GM21737 (cell line): ENCODE measurements around the gene GSN.

Experiments
- ATAC-seq: cut with Tn5 transposase; IDR thresholded peaks from one replicate; pipeline ENCODE4 v1.9.1; 2021; ENCODE audit warnings: mild to moderate bottlenecking, moderate library complexity; ENCODE audit not compliant: unreplicated experiment

Gene GSN

GRCh38 chr9:121242959-121243346 is 25.0 kb upstream of the GSN start:
- no peak for ATAC-seq

GRCh38 chr9:121246821-121247561 is 21.0 kb upstream of the GSN start:
- ATAC-seq = no peak

DNA sequence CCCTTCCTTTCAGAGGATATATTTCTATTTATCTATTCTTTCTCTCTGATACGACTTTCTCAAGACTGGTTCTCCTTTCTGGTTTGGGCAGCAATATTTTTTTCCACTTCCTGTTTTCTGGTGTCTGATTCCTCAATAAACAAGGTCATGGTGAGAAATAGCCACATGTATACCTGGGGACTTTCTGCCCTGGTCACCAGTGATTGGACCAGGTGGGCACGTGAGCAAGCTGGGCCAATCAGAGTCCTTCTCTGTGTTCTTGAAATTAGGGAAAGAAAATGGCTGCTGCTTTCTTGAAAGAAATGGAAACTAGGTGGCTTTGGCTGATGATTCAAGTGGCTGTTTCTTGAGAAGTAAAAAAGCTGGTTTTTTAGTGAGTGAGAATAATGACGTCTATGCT is 18.4 kb upstream of the GSN start:
- no peak for ATAC-seq

DNA sequence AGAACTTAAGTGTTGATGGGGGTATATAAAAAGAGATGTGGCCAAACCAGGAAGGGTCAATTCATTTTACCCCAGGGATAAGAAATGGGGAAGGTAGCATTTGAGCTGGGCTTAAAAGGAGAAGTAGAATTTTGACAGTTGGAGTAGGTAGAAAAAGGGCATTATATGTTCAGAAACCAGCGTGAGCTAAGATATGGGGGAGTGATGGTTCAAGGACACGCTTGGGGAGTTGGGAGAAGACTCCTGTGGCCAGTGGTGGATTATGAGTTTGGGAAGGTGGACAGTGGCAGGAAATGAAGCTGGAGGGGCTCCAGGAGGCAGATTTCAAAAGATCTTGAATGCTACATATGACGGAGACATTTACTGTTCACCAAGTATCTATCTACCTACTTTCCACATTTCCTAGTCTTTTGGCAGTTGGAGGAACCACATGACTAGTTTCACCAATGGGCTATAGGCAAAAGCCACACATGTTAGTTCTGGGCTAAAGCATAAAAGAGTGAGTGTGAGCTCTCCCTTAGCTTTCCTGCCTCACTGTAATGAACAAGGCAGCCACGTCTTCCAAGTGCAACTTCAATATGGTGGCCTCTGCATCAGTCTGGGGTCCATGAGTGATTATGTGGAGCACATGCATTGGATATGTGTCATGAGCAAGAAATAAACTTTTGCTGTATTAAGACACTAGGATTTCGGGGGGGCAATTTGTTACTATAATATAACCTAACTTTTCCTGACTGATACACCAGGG is 15.7 kb upstream of the GSN start:
- no peak for ATAC-seq

DNA sequence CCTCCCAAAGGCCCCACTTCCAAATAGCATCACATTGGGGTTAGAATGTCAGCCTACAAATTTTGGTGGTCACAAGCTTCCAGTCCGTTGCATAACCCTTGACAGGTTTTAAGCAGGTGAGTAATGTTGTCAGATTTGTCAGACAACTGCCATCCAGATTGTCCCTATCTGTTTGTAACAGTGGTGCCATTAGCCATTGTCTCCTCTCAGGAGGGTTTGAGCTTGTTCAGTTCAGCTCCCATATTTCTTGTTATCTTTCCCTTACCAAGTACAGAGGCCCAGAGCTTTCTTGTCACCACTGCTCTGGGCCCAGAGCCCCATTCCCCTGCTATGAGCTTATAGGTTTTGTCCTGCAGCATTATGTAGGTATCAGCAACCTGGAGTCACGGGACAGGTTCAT is 14.8 kb upstream of the GSN start:
- no peak for ATAC-seq

- ATAC-seq = no peak
These were observed 14.0 kb upstream of the GSN start for GRCh38 chr9:121253821-121254501.

DNA sequence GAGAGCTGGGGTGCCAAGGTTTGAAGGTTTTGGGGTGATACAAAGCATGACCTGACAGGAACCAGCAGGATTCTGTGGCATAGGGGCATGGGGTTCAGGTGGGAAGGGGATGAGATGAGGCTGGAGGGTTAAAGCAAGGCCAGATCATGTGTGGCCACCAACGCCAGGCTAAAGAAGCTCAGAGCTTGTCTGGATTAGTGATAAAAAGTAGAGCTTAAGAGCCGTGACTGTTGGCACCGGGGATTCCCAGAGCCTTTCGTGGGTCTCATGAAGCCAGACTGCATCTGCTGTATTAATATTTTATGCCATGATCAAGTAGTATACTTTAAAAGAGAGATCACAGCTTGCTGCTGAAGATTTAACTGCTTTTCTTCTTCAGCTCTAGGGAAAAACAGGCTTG is 8.5 kb upstream of the GSN start:
- no peak for ATAC-seq

- no peak for ATAC-seq
These were observed 8.0 kb upstream of the GSN start for GRCh38 chr9:121259935-121260334.

DNA sequence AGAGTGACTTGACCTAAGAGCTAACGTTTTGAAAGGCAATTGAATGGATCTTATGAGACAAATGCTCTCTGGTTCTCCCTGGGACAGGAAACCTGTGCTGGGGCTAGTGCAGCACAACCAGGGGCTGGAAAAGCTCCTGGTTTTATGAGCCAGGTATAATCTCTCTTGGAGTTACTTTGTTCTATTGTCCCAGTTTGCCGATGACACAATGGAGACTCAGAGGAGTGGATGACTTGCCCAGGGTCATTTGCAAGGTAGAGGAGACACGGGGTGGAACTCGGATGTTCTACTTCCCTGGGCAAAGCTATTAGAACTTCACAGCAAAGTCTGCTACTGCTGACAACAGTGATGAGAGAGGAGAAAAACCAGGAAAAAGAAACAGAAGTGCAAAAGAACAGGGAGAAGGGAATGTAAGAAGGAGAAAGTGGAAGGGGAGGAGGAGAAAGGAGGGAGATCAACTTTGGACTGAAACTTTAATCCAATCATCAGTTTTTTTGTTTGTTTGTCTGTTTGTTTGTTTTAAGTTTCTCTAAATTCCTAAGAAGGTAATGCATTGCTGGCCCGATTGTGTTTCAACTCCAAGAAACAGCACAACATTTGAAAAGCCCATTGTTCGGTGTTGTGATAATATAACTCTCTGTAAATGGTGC is 7.4 kb upstream of the GSN start:
- no peak for ATAC-seq

DNA sequence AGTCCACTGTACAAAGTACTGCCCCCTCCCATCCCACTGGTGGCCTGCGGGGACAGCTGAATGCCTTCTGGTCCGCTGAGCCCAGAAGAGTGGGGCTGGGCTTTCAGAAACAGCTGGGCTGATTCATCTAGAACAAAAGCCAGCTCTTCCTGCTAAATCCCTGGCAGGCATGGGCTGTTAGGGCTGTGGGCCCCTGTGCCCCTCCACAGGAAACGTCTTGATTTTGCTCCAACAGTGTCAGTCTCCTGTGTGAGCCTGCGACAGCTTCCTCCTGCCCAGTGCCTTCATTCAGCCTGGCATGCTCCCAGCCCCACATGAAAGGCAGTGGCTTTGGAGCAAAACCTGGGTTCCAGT is 6.9 kb upstream of the GSN start:
- ATAC-seq = no peak

- no peak for ATAC-seq
These were observed 6.2 kb upstream of the GSN start for GRCh38 chr9:121261755-121262154.

- ATAC-seq = no peak
These were observed 5.5 kb upstream of the GSN start for GRCh38 chr9:121262423-121262822.

DNA sequence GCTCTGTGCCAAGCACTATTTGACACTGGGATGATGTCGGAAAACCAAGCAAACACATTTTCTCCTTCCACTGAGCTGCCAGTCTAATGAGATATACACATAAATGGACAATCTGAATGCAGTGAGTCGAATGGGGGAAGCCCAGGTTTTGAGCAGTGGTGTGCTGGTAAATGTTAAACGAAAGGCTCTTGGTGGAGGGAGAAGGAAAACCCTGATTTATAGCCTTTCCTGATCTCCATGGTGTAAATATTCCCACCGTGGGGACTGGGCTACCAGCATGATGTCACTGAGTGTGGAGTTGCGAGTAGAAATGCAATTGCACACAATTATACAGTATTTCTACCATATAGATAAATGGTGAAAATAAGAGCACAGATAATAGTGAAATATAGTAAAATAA is 5.0 kb upstream of the GSN start:
- no peak for ATAC-seq

DNA sequence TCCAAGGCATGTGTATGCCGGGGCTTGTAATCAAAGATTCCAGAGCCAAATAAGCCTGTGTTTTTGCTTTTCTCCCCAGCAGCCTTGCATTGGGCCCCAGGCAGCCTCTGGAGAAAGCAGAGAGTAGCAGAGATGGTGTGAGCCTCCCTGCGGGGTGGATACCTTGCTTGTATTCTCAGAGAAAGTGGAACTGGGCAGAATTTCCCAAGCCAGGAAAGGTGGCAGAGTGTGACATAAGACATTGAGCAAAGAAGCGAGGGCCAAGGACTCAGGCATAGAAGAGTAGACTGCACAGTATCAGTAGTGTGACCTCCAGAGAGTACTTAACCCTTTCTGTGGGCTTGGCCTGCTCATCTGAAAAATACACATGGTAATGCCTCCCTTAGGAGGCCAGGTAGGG is 1.6 kb upstream of the GSN start:
- no peak for ATAC-seq

DNA sequence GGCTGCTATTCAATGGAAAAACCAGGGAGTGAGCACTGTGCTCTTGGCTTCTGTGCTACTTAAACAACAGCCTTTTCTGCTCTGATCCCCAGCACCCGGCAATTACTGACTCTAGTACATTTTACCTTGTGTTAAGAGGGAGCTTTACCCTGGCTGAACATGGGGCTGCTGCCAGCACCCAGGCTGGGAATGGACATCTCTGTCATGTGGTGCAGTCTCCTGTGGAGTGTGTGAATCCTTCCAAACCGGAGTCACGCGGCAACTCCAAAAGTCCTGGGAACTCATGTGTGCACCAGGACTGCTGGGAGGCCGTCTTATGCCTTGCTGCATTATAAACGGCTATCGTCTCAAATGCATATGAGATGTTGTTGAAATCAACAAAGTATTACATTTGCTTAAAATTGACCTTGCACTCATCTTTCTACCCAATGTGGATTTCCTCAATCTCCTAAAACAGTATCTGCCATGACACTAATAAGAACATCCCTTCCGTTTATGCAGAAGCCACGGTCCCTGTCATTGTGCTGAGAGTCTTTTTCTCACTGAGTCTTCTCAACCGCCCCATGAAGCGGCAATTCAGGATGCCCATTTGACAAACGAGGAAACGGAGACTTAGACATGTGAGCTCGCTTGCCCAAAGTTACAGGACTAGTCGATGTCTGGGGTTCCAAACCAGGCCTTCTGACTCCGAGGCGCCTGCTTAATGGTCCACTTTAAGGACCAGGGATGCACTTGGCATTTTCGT is 884 bp upstream of the GSN start:
- no peak for ATAC-seq

- peak; percentile 28 for ATAC-seq
These were observed 562 bp downstream of the GSN start for GRCh38 chr9:121268598-121268850.

GRCh38 chr9:121268851-121269641 is 1.1 kb downstream of the GSN start:
- peak; percentile 11 for ATAC-seq

DNA sequence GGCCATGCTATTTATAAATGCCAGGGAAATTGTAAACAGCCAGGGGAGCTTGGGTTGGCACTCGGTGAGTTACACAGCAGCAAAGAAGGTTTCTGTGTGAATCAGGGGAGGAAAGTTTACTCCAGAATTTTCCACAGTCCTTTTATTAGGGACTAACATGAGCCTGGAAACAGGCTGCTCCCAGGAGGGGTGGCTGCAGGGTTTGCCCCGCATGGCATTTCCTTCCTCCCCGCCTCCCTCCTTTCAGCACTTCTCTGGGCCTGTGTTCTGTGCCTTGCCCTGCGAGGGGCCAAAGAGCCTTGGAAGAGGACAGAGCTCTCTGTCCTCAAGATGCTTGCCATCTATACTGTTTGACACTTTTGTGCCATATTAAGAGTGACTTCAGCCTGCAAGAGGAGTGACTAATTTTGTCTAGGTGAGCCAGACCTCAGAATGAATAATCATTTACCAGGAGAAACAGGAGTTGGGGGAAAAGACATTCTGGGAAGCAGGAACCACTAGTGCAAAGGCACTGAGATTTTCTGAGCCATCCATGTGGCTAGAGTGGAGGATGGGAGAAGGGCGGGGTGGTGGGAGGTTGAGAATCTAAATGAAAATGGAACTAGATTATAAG is 1.8 kb downstream of the GSN start:
- no peak for ATAC-seq

- ATAC-seq = no peak
These were observed 3.7 kb downstream of the GSN start for GRCh38 chr9:121271368-121272341.
